ENCODE data around the gene CCDC86.

DNA sequence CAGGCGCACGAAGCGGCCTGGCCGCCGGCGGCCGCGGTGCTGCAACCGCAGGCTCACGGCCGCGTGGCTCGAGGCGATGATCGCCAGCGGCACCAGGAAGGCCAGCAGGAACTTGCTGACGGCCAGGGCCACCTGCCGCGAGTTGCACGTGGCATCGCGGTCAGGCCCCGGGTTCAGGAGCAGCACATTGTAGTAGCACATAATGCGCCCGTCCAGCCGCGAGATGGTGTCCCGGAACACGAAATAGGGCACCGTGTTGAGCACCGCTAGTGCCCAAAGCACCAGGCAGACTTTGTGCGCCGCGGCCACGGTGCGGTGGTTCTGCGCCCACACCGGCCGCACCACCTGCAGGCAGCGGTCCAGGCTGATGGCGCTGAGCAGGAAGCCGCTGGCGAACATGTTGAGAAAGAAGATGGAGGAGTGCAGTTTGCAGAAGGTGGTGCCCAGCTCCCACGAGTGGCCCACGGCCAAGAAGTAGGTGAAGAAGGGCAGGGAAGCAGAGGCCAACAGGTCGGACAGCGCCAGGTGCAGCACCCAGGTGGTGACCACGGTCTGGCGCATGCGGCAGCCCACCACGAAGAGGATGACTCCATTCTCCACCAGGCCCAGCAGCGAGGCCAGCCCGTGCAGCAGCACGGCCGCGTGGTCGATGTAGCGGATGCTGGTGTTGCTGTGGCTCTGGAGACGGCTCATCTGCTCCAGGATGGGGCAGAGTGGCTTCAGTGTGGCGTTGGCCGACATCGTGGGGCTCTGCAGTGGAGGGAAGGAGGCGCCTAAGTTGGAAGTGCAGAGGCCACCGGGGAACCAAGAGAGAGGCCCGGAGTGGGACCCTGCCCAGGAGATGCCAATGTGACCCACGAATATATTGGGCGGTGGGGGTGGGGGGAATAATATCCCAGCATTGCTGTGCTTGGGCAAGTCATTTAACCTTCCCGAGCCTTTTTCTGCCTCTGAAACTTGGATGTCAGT lies 11.4 kb downstream of the CCDC86 start:
- TF ChIP-seq NFE2L1 (tag; IDR thresholded peaks at IDR 0.05; ENCODE audit: borderline replicate concordance, low read depth) = no peak
- no peak for TF ChIP-seq SRF (CRISPR knock-in tag; IDR thresholded peaks at IDR 0.05)
- TF ChIP-seq MTA2 (IDR thresholded peaks at IDR 0.05; ENCODE audit: low read depth) = no peak
- TF ChIP-seq POLR2A (conservative IDR thresholded peaks at IDR 0.05) = no peak
- no peak for TF ChIP-seq ZNF717 (CRISPR knock-in tag; IDR thresholded peaks at IDR 0.05)
- TF ChIP-seq C11orf30 (IDR thresholded peaks at IDR 0.05; ENCODE audit: low read depth) = no peak
- no peak for TF ChIP-seq HDAC6 (IDR thresholded peaks at IDR 0.05; ENCODE audit: low read depth, low read length)
